Body of pancreas (tissue), 4 donors: ENCODE results near the gene STX18.

ENCODE experiments used
- CTCF ChIP-seq, 7 experiments: fragments of 450-650 bp in 4 of 7; fragments of 200-600 bp in 3 of 7; sonication (generic) in 3 of 7; IDR thresholded peaks; one replicate each; pipeline ENCODE4 v1.5.1; 2016 to 2019; ENCODE audit warnings: antibody characterized with exemption in 7 of 7
- POLR2A ChIP-seq, 3 donors: fragments of 450-650 bp; IDR thresholded peaks; one replicate each; pipeline ENCODE4 v1.6.1; 2016; ENCODE audit warnings: antibody characterized with exemption in 3 of 3, mild to moderate bottlenecking in 2 of 3

- TF ChIP-seq POLR2A (IDR thresholded peaks at IDR 0.05) (no peak), CTCF (IDR thresholded peaks at IDR 0.05) (no peak)
Measured at GRCh38 chr4:4456816-4457578, 84.9 kb downstream of the STX18 start.
